ENCODE results near the gene TARDBP. TPM values are rescaled to one million over a fixed set of nuclear protein-coding genes. Genes with fewer than 3 reads are reported as not detected.

The TARDBP gene
- total RNA-seq, 4 donors from 2014 or later, result 51.2 to 110 (median 96.6) TPM

- TF ChIP-seq CTCF (IDR thresholded peaks at IDR 0.05) (no peak), POLR2A (IDR thresholded peaks at IDR 0.05) (no peak)
- no peak overlapping the region for H3K4me3 ChIP-seq
- H3K36me3 ChIP-seq, result no peaks in the 10 kb centered on the region
- no peaks in the 10 kb centered on the region for H3K9me3 ChIP-seq
- intact Hi-C loops (cut with DNase I), result no loop called here
- DNase-seq, result no peak
- H3K27me3 ChIP-seq, result peaks cover 0 to 24% (median 0%) of the 10 kb centered on the region in 4 donors
- H3K27ac ChIP-seq, result no peak overlapping the region
- peaks cover 10 to 44% (median 13%) of the 10 kb centered on the region in 3 donors for H3K4me1 ChIP-seq
- 67 to 100% methylated on average over 1 to 2 of the region's 2 CpGs for WGBS, 2 donors
Measured at GRCh38 chr1:10969971-10970332, 42.5 kb upstream of the TARDBP start.

DNA sequence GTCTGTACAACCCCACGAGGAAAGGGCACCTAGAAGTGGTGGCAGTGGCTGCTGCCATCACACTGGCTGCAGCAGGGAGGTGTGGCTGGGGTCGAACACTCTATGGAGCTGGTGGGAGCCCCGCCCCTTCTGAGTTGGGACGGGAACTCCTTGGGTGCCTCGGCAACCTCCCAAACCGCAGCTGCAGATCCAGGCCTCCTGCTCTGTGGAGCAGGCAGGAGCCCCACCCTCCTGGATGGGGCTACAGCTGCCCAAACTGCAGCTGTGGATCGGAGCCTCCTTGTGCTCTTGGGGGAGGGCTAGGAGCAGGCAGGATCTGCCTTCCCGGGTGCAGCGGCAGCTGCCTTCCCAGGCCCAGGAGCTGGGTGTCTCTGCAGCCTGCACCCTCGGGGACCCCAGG lies 38.9 kb upstream of the TARDBP start:
- Histone ChIP-seq H3K27me3 (peaks cover 0 to 26% (median 0%) of the 10 kb centered on the region in 4 donors), H3K4me3 (no peak overlapping the region), H3K27ac (no peak overlapping the region), H3K9me3 (no peaks in the 10 kb centered on the region), H3K4me1 (peaks cover 11 to 40% (median 16%) of the 10 kb centered on the region in 3 donors), H3K36me3 (no peaks in the 10 kb centered on the region)
- intact Hi-C loops (cut with DNase I), result no loop called here
- no peak for DNase-seq
- WGBS, 2 donors, result 22 to 28% methylated on average over 1 to 3 of the region's 10 CpGs
- no peak for TF ChIP-seq POLR2A (IDR thresholded peaks at IDR 0.05)
- no peak for TF ChIP-seq CTCF (IDR thresholded peaks at IDR 0.05)

GRCh38 chr1:10973956-10974881 lies 38.2 kb upstream of the TARDBP start:
- Histone ChIP-seq H3K27ac (no peak overlapping the region), H3K27me3 (peaks cover 0 to 31% (median 0%) of the 10 kb centered on the region in 4 donors), H3K4me1 (peaks cover 15 to 46% (median 16%) of the 10 kb centered on the region in 3 donors), H3K9me3 (no peaks in the 10 kb centered on the region), H3K4me3 (no peak overlapping the region), H3K36me3 (no peaks in the 10 kb centered on the region)
- WGBS, 2 donors, result 78% methylated on average over 12 to 14 of the region's 17 CpGs
- intact Hi-C loops (cut with DNase I), result no loop called here
- TF ChIP-seq POLR2A (IDR thresholded peaks at IDR 0.05) (no peak), CTCF (IDR thresholded peaks at IDR 0.05) (no peak)
- DNase-seq, result no peak

DNA sequence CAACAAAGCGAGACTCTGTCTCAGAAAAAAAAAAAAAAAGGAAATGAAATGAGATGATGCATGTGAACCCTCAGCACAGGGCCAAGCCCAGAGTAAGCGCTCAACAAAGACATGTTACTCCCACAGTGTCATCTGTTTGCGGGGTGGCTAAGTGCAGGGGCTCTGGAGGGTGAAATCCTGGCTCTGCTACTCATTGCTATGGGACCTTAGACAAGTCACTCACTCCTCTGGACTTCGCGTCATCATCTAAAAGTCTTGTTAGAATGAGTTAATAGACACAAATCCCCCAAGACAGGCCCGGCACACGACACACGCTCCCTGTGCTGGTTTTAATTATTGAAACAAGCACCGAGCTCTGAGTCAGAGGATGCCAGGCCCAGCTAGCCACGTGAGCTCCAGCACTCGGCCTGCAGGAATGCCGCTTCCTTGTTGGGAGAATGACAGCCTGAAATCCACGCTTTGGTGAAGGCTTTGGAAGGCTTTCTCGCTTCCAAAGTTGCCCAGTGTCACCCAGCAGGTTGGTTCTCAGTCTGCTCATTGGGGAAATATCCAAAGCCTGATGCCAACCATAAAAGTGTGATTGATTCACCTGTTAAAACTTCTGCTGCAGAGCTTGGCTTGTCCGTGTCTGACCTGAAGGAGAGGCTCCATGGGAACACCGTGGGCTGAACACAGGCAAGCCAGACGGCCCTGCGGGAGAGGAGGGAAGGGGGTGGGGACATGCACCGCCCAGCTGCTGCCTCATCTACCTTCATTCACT lies 36.7 kb upstream of the TARDBP start:
- H3K9me3 ChIP-seq, result no peaks in the 10 kb centered on the region
- peak overlapping the region in 1 of 4 donors; percentile 5 for H3K4me3 ChIP-seq
- no peaks in the 10 kb centered on the region for H3K36me3 ChIP-seq
- H3K27ac ChIP-seq, result peak overlapping the region; percentile 57 to 79 (median 72)
- 24 to 44% methylated on average over 15 to 19 of the region's 19 CpGs for WGBS, 2 donors
- DNase-seq, result no peak
- intact Hi-C loops (cut with DNase I), result no loop called here
- TF ChIP-seq CTCF (IDR thresholded peaks at IDR 0.05) (no peak), POLR2A (IDR thresholded peaks at IDR 0.05) (no peak)
- H3K27me3 ChIP-seq, result peaks cover 0 to 25% (median 0%) of the 10 kb centered on the region in 4 donors
- H3K4me1 ChIP-seq, result peaks cover 26 to 61% (median 31%) of the 10 kb centered on the region in 3 donors

- intact Hi-C loops (cut with DNase I), result no loop called here
- Histone ChIP-seq H3K27me3 (peaks cover 0 to 45% (median 0%) of the 10 kb centered on the region in 4 donors), H3K36me3 (no peaks in the 10 kb centered on the region), H3K4me3 (no peak overlapping the region), H3K9me3 (no peaks in the 10 kb centered on the region), H3K27ac (no peak overlapping the region), H3K4me1 (peaks cover 24 to 60% (median 29%) of the 10 kb centered on the region in 3 donors)
- no peak for DNase-seq
- 61 to 65% methylated on average over 4 of the region's 4 CpGs for WGBS, 2 donors
- no peak for TF ChIP-seq CTCF (IDR thresholded peaks at IDR 0.05)
- TF ChIP-seq POLR2A (IDR thresholded peaks at IDR 0.05), result no peak
Measured at GRCh38 chr1:10978719-10979118, 33.7 kb upstream of the TARDBP start.

Data from esophagus squamous epithelium (tissue), 5 donors.